Stimulated activated CD8-positive, alpha-beta memory T cell treated with anti-CD3 and anti-CD28 coated beads, Interleukin-7, amount 100 ng/mL, for 4 hours (primary cell): ENCODE data around the gene TP53TG3E.
"Not testable (repeated sequence)": the region's sequence is repeated elsewhere in the genome, so short reads cannot be mapped to it uniquely, and the experiment has no call there.

ENCODE experiments used
- DNase-seq, 2 donors: peaks; one replicate each; pipeline ENCODE4 v3.0.0-alpha.2; 2020; ENCODE audit warnings: low read depth in 2 of 2

TP53TG3E gene, protein sequence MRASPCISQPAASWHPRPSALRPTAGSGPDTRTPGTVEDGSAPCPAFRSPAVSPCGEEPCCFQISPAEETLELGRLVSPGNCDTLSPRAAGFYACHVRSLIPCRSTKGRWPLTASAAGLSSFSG

GRCh38 chr16:33304006-33304405 lies at the start of gene TP53TG3E:
TP53TG3E (plus strand) TSS chr16:33304306; CDS start chr16:33304374, 68 bp downstream.
- not testable (repeated sequence) for DNase-seq

GRCh38 chr16:33336226-33337012 lies 32.3 kb downstream of the TP53TG3E start:
- DNase-seq = peak; percentile 39 to 43

- DNase-seq = peak; percentile 19 to 21
Measured at GRCh38 chr16:33337627-33338542, 33.8 kb downstream of the TP53TG3E start.

- DNase-seq = peak; percentile 1 to 4
Measured at GRCh38 chr16:33338543-33338951, 34.4 kb downstream of the TP53TG3E start.

DNA sequence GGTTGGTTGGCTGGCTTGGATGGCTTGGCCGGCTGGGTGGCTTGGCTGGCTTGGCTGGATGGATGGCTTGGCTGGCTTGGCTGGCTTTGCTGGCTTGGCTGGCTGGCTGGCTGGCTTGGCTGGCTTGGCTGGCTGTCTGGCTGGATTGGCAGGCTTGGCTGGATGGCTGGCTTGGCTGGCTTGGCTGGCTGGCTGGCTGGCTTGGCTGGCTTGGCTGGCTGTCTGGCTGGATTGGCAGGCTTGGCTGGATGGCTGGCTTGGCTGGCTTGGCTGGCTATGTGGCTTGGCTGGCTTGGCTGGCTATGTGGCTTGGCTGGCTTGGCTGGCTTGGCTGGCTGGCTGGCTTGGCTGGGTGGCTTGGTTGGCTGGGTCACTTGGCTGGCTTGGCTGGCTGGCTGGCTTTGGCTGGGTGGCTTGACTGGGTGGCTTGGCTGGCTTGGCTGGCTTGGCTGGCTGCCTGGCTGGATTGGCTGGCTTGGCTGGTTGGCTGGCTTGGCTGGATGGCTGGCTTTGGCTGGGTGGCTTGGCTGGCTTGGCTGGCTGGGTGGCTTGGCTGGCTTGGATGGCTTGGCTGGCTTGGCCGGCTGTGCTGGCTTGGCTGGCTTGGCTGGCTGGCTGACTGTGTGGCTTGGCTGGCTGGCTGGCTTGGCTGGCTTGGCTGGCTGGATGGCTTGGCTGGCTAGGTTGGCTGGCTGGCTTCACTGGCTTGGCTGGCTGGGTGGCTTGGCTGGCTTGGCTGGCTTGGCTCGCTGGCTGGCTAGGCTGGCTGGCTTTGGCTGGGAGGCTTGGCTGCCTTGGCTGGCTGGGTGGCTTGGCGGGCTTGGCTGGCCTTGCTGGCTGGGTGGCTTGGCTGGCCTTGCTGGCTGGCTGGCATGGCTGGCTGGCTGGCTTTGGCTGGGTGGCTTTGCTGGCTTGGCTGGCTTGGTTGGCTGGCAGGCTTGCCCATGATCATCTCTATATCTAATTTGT lies 35.3 kb downstream of the TP53TG3E start:
- peak; percentile 32 to 41 for DNase-seq
